Breast epithelium (tissue), 3 donors: Measurements from ENCODE around the gene DET1.

Experiments
- POLR2A ChIP-seq: fragments of 450-650 bp; IDR thresholded peaks from one replicate; pipeline ENCODE4 v1.6.1; 2016; ENCODE audit warnings: antibody characterized with exemption, mild to moderate bottlenecking, moderate library complexity
- TF ChIP-seq, protein P1 (sequence below), 3 donors: fragments of 450-650 bp; IDR thresholded peaks; one replicate each; pipeline ENCODE4 v1.5.1; 2016 to 2017; ENCODE audit warnings: antibody characterized with exemption in 3 of 3, mild to moderate bottlenecking in 3 of 3, moderate library complexity in 3 of 3

DNA sequence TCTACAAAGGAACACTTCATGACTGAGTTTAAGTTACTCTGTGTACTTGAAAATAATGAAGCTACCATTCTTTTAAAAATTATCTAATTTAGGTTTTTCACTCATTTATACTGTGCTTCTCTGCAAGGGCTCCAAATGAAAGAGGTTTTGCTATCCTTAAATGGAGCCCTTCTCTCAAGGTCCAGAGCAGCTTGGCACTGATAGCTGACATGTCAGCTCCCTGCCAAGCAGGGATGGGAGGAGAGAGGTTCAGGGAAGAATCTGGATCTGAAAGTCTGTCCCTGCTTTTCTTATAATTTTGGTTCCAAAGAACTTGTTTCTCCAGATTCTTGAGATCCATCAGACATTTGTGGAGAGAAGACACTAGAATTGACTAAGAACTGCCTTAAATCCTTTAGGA, 39.9 kb downstream of the DET1 start:
- TF ChIP-seq, protein P1, sequence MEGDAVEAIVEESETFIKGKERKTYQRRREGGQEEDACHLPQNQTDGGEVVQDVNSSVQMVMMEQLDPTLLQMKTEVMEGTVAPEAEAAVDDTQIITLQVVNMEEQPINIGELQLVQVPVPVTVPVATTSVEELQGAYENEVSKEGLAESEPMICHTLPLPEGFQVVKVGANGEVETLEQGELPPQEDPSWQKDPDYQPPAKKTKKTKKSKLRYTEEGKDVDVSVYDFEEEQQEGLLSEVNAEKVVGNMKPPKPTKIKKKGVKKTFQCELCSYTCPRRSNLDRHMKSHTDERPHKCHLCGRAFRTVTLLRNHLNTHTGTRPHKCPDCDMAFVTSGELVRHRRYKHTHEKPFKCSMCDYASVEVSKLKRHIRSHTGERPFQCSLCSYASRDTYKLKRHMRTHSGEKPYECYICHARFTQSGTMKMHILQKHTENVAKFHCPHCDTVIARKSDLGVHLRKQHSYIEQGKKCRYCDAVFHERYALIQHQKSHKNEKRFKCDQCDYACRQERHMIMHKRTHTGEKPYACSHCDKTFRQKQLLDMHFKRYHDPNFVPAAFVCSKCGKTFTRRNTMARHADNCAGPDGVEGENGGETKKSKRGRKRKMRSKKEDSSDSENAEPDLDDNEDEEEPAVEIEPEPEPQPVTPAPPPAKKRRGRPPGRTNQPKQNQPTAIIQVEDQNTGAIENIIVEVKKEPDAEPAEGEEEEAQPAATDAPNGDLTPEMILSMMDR (IDR thresholded peaks at IDR 0.05): no peak
- no peak for TF ChIP-seq POLR2A
